Neural cell (in vitro differentiated cells): ENCODE results near the gene SGIP1. TPM values are rescaled to one million over a fixed set of nuclear protein-coding genes. Genes with fewer than 3 reads are reported as not detected.

Experiments
- H2AFZ ChIP-seq: fragments of 200-600, 300-800 bp; sonication (generic), shearing (Covaris generic); 2 replicates; pipeline ENCODE4 v1.6.0; 2014; ENCODE audit warnings: low read depth, mild to moderate bottlenecking, antibody characterized with exemption, low read length, moderate library complexity
- H3F3A ChIP-seq: fragments of 200-600 bp; shearing (Covaris generic); 2 replicates; pipeline ENCODE4 v1.6.1; 2016; ENCODE audit warnings: mild to moderate bottlenecking, moderate library complexity, mixed read lengths, antibody characterized with exemption, low read length; ENCODE audit not compliant: insufficient read depth, poor library complexity, severe bottlenecking
- H3K27ac ChIP-seq: fragments of 200-600, 300-800 bp; sonication (generic), shearing (Covaris generic); 2 replicates; pipeline ENCODE4 v1.5.1; 2014; ENCODE audit warnings: mild to moderate bottlenecking, low read length, moderate library complexity
- H3K27me3 ChIP-seq: fragments of 300-800, 200-600 bp; sonication (generic), shearing (Covaris generic); 2 replicates; pipeline ENCODE4 v1.6.0; 2014; ENCODE audit warnings: mild to moderate bottlenecking, low read depth, low read length, moderate library complexity; ENCODE audit not compliant: insufficient read depth
- H3K36me3 ChIP-seq: fragments of 300-800, 200-600 bp; sonication (generic), shearing (Covaris generic); 2 replicates; pipeline ENCODE4 v1.5.1; 2014; ENCODE audit warnings: mild to moderate bottlenecking, antibody characterized with exemption, low read length, moderate library complexity; ENCODE audit not compliant: insufficient read depth
- H3K4me2 ChIP-seq: fragments of 300-800, 200-600 bp; sonication (generic), shearing (Covaris generic); 2 replicates; pipeline ENCODE4 v1.6.0; 2014; ENCODE audit warnings: mild to moderate bottlenecking, low read length
- H3K4me3 ChIP-seq: fragments of 300-800, 200-600 bp; sonication (generic), shearing (Covaris generic); 2 replicates; pipeline ENCODE4 v1.5.1; 2014; ENCODE audit warnings: mild to moderate bottlenecking, low read length, moderate library complexity
- H3K79me2 ChIP-seq: fragments of 200-600 bp; shearing (Covaris generic); replicated peaks from 2 replicates; pipeline ENCODE4 v1.6.0; 2014; ENCODE audit warnings: mild to moderate bottlenecking, low read length, moderate library complexity; ENCODE audit not compliant: insufficient read depth
- H3K9ac ChIP-seq: fragments of 300-800, 200-600 bp; sonication (generic), shearing (Covaris generic); 2 replicates; pipeline ENCODE4 v1.6.1; 2016; ENCODE audit warnings: mild to moderate bottlenecking, low read length, mixed read lengths
- H3K9me2 ChIP-seq: fragments of 200-600 bp; shearing (Covaris generic); 2 replicates; pipeline ENCODE4 v1.6.1; 2016; ENCODE audit warnings: mild to moderate bottlenecking, low read length, mixed read lengths; ENCODE audit not compliant: insufficient read depth
- H3K9me3 ChIP-seq: fragments of 200-600, 300-800 bp; sonication (generic), shearing (Covaris generic); 2 replicates; pipeline ENCODE4 v1.6.1; 2016; ENCODE audit warnings: mild to moderate bottlenecking, mixed run types, low read length, moderate library complexity, mixed read lengths
- H4K20me1 ChIP-seq: fragments of 200-600 bp; shearing (Covaris generic); 2 replicates; pipeline ENCODE4 v1.6.1; 2016; ENCODE audit warnings: mild to moderate bottlenecking, mixed run types; ENCODE audit not compliant: insufficient read depth
- EP300 ChIP-seq: fragments of 450-650 bp; conservative IDR thresholded peaks from 2 replicates; pipeline ENCODE4 v1.6.1; 2014; ENCODE audit warnings: antibody characterized with exemption, mild to moderate bottlenecking, moderate library complexity; ENCODE audit not compliant: poor library complexity, severe bottlenecking
- EZH2 ChIP-seq: fragments of 200-600, 300-800 bp; shearing (Covaris generic), sonication (generic); IDR thresholded peaks from 2 replicates; pipeline ENCODE4 v1.6.1; 2014; ENCODE audit warnings: antibody characterized with exemption, low read length, borderline replicate concordance, mild to moderate bottlenecking; ENCODE audit not compliant: insufficient read depth, poor library complexity, severe bottlenecking
- MXI1 ChIP-seq: fragments of 450-650 bp; conservative IDR thresholded peaks from 2 replicates; pipeline ENCODE4 v1.6.1; 2014; ENCODE audit warnings: antibody characterized with exemption, mild to moderate bottlenecking; ENCODE audit not compliant: poor library complexity, severe bottlenecking
- POLR2AphosphoS5 ChIP-seq: IDR thresholded peaks from 2 replicates; pipeline ENCODE4 v1.6.1; 2012
- RAD21 ChIP-seq: fragments of 450-650 bp; conservative IDR thresholded peaks from 2 replicates; pipeline ENCODE4 v1.6.1; 2014; ENCODE audit warnings: antibody characterized with exemption, mild to moderate bottlenecking, moderate library complexity
- SMC3 ChIP-seq: fragments of 450-650 bp; conservative IDR thresholded peaks from 2 replicates; pipeline ENCODE4 v1.6.1; 2014; ENCODE audit warnings: antibody characterized with exemption, mild to moderate bottlenecking, moderate library complexity; ENCODE audit not compliant: poor library complexity
- TAF1 ChIP-seq: IDR thresholded peaks from 2 replicates; pipeline ENCODE4 v1.6.1; 2012; ENCODE audit warnings: low read depth
- polyA plus RNA-seq: library from polyadenylated mRNA; depleted of rRNA; stranded (reverse); fragments of >200 nt; gene quantifications from 2 replicates; pipeline ENCODE4 v1.2.3, GENCODE V29; 2014
- TF ChIP-seq, protein P1 (sequence below): fragments of 450-650 bp; IDR thresholded peaks from 2 replicates; pipeline ENCODE4 v1.5.1; 2014; ENCODE audit warnings: antibody characterized with exemption, mild to moderate bottlenecking, moderate library complexity; ENCODE audit not compliant: poor library complexity, severe bottlenecking
- TF ChIP-seq, protein P2 (sequence below): IDR thresholded peaks from 2 replicates; pipeline ENCODE4 v1.6.1; 2012; ENCODE audit warnings: borderline replicate concordance

SGIP1 gene
- polyA plus RNA-seq, 1 donor from 2014 or later: 50.5 TPM

- H2AFZ ChIP-seq: no peak overlapping the region
- no peaks in the 10 kb centered on the region for H3K9me3 ChIP-seq
- no peak overlapping the region for H3K9ac ChIP-seq
- no peaks in the 10 kb centered on the region for H3K9me2 ChIP-seq
- TF ChIP-seq TAF1: no peak
- no peak for TF ChIP-seq EZH2
- TF ChIP-seq, protein P1, sequence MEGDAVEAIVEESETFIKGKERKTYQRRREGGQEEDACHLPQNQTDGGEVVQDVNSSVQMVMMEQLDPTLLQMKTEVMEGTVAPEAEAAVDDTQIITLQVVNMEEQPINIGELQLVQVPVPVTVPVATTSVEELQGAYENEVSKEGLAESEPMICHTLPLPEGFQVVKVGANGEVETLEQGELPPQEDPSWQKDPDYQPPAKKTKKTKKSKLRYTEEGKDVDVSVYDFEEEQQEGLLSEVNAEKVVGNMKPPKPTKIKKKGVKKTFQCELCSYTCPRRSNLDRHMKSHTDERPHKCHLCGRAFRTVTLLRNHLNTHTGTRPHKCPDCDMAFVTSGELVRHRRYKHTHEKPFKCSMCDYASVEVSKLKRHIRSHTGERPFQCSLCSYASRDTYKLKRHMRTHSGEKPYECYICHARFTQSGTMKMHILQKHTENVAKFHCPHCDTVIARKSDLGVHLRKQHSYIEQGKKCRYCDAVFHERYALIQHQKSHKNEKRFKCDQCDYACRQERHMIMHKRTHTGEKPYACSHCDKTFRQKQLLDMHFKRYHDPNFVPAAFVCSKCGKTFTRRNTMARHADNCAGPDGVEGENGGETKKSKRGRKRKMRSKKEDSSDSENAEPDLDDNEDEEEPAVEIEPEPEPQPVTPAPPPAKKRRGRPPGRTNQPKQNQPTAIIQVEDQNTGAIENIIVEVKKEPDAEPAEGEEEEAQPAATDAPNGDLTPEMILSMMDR: no peak
- TF ChIP-seq MXI1: no peak
- TF ChIP-seq, protein P2, sequence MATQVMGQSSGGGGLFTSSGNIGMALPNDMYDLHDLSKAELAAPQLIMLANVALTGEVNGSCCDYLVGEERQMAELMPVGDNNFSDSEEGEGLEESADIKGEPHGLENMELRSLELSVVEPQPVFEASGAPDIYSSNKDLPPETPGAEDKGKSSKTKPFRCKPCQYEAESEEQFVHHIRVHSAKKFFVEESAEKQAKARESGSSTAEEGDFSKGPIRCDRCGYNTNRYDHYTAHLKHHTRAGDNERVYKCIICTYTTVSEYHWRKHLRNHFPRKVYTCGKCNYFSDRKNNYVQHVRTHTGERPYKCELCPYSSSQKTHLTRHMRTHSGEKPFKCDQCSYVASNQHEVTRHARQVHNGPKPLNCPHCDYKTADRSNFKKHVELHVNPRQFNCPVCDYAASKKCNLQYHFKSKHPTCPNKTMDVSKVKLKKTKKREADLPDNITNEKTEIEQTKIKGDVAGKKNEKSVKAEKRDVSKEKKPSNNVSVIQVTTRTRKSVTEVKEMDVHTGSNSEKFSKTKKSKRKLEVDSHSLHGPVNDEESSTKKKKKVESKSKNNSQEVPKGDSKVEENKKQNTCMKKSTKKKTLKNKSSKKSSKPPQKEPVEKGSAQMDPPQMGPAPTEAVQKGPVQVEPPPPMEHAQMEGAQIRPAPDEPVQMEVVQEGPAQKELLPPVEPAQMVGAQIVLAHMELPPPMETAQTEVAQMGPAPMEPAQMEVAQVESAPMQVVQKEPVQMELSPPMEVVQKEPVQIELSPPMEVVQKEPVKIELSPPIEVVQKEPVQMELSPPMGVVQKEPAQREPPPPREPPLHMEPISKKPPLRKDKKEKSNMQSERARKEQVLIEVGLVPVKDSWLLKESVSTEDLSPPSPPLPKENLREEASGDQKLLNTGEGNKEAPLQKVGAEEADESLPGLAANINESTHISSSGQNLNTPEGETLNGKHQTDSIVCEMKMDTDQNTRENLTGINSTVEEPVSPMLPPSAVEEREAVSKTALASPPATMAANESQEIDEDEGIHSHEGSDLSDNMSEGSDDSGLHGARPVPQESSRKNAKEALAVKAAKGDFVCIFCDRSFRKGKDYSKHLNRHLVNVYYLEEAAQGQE: no peak
- no peak for TF ChIP-seq EP300
- TF ChIP-seq POLR2AphosphoS5: no peak
- TF ChIP-seq RAD21: no peak
- TF ChIP-seq SMC3: no peak
- no peaks in the 10 kb centered on the region for H3K36me3 ChIP-seq
- H3K27me3 ChIP-seq: no peaks in the 10 kb centered on the region
- H4K20me1 ChIP-seq: no peaks in the 10 kb centered on the region
- no peak overlapping the region for H3K4me2 ChIP-seq
- no peaks in the 10 kb centered on the region for H3K79me2 ChIP-seq
- H3K4me3 ChIP-seq: no peak overlapping the region
- H3F3A ChIP-seq: no peaks in the 10 kb centered on the region
- no peak overlapping the region for H3K27ac ChIP-seq
Measured at GRCh38 chr1:66768965-66769364, 235.0 kb downstream of the SGIP1 start.

- H3K27me3 ChIP-seq: no peaks in the 10 kb centered on the region
- H3K9me3 ChIP-seq: no peaks in the 10 kb centered on the region
- H3K27ac ChIP-seq: no peak overlapping the region
- H3K9ac ChIP-seq: no peak overlapping the region
- TF ChIP-seq TAF1: no peak
- TF ChIP-seq EP300: no peak
- no peak for TF ChIP-seq MXI1
- TF ChIP-seq SMC3: no peak
- no peak for TF ChIP-seq POLR2AphosphoS5
- no peak for TF ChIP-seq EZH2
- TF ChIP-seq, protein P1: no peak
- TF ChIP-seq RAD21: no peak
- TF ChIP-seq, protein P2: no peak
- no peak overlapping the region for H2AFZ ChIP-seq
- no peaks in the 10 kb centered on the region for H4K20me1 ChIP-seq
- no peaks in the 10 kb centered on the region for H3K79me2 ChIP-seq
- H3K4me3 ChIP-seq: no peak overlapping the region
- no peaks in the 10 kb centered on the region for H3K36me3 ChIP-seq
- no peaks in the 10 kb centered on the region for H3K9me2 ChIP-seq
- no peaks in the 10 kb centered on the region for H3F3A ChIP-seq
- no peak overlapping the region for H3K4me2 ChIP-seq
Measured at GRCh38 chr1:66769512-66770229, 235.7 kb downstream of the SGIP1 start.
